ENCODE measurements around the gene ATG16L2.

DNA sequence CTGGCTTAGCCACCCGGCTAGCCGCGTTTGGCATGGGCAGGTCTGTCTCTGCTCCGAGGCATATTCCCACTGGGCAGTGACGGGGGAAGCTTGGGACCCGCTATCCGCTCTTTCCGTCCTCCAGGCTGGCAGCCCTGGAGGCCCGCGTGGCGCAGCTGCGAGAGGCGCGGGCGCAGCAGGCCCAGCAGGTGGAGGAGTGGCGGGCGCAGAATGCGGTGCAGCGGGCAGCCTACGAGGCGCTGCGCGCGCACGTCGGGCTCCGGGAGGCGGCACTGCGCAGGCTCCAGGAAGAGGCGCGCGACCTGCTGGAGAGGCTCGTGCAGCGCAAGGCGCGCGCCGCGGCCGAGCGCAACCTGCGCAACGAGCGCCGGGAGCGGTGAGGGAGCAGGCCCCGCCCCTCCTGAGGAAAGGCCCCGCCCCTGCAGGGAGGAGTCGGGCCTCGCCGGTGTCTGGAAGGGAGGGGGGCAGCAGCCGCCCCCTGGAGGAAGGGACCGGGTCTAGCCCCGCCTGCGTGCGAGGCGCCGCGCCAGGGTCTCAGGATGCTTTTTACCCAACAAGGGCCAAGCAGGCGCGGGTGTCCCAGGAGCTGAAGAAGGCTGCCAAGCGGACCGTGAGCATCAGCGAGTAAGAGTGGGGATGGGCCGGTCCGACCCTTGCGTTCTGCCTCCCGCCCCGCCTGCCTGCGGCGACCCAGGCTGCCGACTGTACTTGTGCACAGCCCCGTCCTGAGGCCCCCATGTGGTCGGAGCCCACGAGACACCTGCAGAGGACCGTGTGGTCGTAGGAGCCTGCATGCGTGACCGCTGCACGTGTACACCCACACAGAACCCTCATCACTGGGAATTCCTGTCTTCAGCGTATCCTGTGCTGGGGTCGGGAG is 7.9 kb downstream of the ATG16L2 start:
- no peak for TF ChIP-seq EZH2 (IDR thresholded peaks at IDR 0.05; ENCODE audit: low read length, missing control alignments)
- TF ChIP-seq, protein P1, sequence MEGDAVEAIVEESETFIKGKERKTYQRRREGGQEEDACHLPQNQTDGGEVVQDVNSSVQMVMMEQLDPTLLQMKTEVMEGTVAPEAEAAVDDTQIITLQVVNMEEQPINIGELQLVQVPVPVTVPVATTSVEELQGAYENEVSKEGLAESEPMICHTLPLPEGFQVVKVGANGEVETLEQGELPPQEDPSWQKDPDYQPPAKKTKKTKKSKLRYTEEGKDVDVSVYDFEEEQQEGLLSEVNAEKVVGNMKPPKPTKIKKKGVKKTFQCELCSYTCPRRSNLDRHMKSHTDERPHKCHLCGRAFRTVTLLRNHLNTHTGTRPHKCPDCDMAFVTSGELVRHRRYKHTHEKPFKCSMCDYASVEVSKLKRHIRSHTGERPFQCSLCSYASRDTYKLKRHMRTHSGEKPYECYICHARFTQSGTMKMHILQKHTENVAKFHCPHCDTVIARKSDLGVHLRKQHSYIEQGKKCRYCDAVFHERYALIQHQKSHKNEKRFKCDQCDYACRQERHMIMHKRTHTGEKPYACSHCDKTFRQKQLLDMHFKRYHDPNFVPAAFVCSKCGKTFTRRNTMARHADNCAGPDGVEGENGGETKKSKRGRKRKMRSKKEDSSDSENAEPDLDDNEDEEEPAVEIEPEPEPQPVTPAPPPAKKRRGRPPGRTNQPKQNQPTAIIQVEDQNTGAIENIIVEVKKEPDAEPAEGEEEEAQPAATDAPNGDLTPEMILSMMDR (conservative IDR thresholded peaks at IDR 0.05 in 1 of 2, IDR thresholded peaks at IDR 0.05 in 1 of 2; ENCODE audit: low read depth in 1 of 2, low read length in 2 of 2) = no peak

Data from fibroblast of lung (primary cell).